ENCODE data around the gene SERPINB6. TPM values are rescaled to one million over a fixed set of nuclear protein-coding genes. Genes with fewer than 3 reads are reported as not detected.

Gene SERPINB6
- total and polyA plus RNA-seq, 4 donors = 24.0 to 32.4 (median 31.8) TPM

DNA sequence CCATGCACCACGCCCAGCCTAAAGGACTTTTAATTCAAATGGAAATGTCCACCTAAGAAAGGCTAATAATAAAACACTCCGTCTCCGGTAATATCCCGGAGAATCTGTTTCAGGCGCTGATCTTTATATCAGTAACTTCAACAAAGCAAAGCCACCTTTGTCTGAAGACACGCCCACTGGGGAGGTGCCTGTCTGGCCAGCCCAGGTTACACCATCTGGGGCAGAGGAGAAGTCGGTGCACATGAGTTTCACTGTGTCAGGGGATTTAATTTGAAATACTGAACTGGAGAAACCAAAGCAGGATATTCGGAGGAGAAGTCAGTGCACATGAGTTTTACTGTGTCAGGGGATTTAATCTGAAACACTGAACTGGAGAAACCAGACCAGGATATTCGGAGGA is 9.4 kb downstream of the SERPINB6 start (continued):
- TF ChIP-seq, protein P1, sequence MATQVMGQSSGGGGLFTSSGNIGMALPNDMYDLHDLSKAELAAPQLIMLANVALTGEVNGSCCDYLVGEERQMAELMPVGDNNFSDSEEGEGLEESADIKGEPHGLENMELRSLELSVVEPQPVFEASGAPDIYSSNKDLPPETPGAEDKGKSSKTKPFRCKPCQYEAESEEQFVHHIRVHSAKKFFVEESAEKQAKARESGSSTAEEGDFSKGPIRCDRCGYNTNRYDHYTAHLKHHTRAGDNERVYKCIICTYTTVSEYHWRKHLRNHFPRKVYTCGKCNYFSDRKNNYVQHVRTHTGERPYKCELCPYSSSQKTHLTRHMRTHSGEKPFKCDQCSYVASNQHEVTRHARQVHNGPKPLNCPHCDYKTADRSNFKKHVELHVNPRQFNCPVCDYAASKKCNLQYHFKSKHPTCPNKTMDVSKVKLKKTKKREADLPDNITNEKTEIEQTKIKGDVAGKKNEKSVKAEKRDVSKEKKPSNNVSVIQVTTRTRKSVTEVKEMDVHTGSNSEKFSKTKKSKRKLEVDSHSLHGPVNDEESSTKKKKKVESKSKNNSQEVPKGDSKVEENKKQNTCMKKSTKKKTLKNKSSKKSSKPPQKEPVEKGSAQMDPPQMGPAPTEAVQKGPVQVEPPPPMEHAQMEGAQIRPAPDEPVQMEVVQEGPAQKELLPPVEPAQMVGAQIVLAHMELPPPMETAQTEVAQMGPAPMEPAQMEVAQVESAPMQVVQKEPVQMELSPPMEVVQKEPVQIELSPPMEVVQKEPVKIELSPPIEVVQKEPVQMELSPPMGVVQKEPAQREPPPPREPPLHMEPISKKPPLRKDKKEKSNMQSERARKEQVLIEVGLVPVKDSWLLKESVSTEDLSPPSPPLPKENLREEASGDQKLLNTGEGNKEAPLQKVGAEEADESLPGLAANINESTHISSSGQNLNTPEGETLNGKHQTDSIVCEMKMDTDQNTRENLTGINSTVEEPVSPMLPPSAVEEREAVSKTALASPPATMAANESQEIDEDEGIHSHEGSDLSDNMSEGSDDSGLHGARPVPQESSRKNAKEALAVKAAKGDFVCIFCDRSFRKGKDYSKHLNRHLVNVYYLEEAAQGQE (IDR thresholded peaks at IDR 0.05) = no peak
- TF ChIP-seq SP1 (IDR thresholded peaks at IDR 0.05) (no peak), GABPA (IDR thresholded peaks at IDR 0.05 in 1 of 2, conservative IDR thresholded peaks at IDR 0.05 in 1 of 2) (no peak), HNF4A (conservative IDR thresholded peaks at IDR 0.05) (no peak), RAD21 (IDR thresholded peaks at IDR 0.05) (no peak), TAF1 (conservative IDR thresholded peaks at IDR 0.05) (no peak), EGR1 (IDR thresholded peaks at IDR 0.05; ENCODE audit: low read depth in 2 of 2) (no peak), YY1 (IDR thresholded peaks at IDR 0.05) (no peak), FOXA1 (IDR thresholded peaks at IDR 0.05) (no peak)

DNA sequence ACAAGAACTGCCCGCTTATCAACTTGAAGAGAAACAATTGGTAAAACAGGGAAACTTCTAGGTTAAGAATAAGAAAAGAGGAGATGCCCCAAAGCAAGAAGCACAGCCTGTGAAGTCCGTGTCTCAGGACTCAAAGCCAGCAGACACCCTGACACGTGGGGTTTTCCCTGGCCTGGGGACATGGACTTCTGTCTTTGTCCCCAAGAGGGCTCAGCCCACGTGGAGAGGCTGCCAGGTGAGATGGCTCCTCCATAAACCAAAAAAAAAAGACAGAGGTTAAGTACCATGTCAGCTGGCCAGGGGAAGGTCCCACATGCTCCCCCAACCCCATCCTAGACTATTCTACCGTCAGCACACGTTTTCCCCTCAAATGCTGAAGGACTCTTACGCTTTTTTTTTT is 9.9 kb downstream of the SERPINB6 start:
- whole genome bisulfite sequencing = 66% methylated on average over 7 of the region's 7 CpGs
- Histone ChIP-seq H3K9ac (ENCODE audit: low read depth in 1 of 2, low read length in 2 of 2) (no peak overlapping the region), H3K36me3 (ENCODE audit: control insufficient read depth in 4 of 4, insufficient read depth in 3 of 4, low read depth in 1 of 4, low read length in 3 of 4) (peaks cover 0 to 3% (median under 1%) of the 10 kb centered on the region in 4 donors), H3K4me1 (ENCODE audit: control insufficient read depth in 4 of 4, insufficient read depth in 4 of 4, low read length in 3 of 4) (peaks cover 5 to 16% (median 10%) of the 10 kb centered on the region in 4 donors), H3K27me3 (ENCODE audit: control insufficient read depth in 4 of 4, insufficient read depth in 4 of 4, low read length in 3 of 4) (no peaks in the 10 kb centered on the region), H3K4me3 (ENCODE audit: low read depth in 1 of 3, low read length in 3 of 3) (no peak overlapping the region), H3K9me3 (ENCODE audit: control insufficient read depth in 4 of 4, low read length in 3 of 4) (no peaks in the 10 kb centered on the region), H3K27ac (ENCODE audit: low read depth in 1 of 2, low read length in 2 of 2) (peak overlapping the region in 1 of 2 donors; percentile 16)
- DNase-seq (ENCODE audit: low spot score) = no peak
- TF ChIP-seq HNF4A (conservative IDR thresholded peaks at IDR 0.05) = peak; percentile 16 to 51
- TF ChIP-seq, protein P2, sequence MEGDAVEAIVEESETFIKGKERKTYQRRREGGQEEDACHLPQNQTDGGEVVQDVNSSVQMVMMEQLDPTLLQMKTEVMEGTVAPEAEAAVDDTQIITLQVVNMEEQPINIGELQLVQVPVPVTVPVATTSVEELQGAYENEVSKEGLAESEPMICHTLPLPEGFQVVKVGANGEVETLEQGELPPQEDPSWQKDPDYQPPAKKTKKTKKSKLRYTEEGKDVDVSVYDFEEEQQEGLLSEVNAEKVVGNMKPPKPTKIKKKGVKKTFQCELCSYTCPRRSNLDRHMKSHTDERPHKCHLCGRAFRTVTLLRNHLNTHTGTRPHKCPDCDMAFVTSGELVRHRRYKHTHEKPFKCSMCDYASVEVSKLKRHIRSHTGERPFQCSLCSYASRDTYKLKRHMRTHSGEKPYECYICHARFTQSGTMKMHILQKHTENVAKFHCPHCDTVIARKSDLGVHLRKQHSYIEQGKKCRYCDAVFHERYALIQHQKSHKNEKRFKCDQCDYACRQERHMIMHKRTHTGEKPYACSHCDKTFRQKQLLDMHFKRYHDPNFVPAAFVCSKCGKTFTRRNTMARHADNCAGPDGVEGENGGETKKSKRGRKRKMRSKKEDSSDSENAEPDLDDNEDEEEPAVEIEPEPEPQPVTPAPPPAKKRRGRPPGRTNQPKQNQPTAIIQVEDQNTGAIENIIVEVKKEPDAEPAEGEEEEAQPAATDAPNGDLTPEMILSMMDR (IDR thresholded peaks at IDR 0.05; ENCODE audit: low read depth, low read length, missing input control) = peak; percentile 9
- peak in 1 of 2 donors; percentile 8 for TF ChIP-seq RXRA (IDR thresholded peaks at IDR 0.05)
- TF ChIP-seq, protein P1 (IDR thresholded peaks at IDR 0.05) = no peak
